GM12801 (cell line): ENCODE data around the gene CMKLR1.

ENCODE experiments used
- TF ChIP-seq, protein P1 (sequence below): IDR thresholded peaks from one replicate; pipeline ENCODE4 v1.5.1; 2011; ENCODE audit warnings: control low read depth; ENCODE audit not compliant: insufficient read length; ENCODE audit errors: extremely low read depth

The CMKLR1 gene

DNA sequence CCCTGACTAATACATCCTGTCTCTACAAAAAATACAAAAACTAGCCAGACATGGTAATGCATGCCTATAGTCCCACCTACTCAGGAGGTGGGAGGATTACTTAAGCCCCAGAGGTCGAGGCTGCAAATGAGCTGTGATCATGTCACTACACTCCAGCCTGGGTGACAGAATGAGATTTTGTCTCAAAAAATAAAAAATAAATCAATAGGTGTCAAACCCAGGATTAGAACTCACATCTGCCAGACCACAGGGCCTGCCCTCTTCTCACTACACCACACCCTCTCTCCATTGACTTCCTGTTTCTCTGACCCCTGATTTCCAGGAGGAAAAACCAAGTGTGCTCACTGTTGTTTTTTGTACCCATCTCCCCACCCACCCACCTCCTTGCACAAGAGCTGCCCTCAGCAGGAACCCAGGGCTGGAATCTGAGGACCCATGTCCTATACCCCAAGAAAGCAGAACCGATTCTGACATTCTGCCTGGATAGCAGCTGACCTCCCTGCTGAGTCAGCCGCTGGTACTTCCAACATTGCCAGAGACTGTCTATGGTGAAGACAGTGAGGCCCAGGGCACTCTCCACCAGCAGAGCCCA is 6.2 kb downstream of the CMKLR1 start:
- TF ChIP-seq, protein P1, sequence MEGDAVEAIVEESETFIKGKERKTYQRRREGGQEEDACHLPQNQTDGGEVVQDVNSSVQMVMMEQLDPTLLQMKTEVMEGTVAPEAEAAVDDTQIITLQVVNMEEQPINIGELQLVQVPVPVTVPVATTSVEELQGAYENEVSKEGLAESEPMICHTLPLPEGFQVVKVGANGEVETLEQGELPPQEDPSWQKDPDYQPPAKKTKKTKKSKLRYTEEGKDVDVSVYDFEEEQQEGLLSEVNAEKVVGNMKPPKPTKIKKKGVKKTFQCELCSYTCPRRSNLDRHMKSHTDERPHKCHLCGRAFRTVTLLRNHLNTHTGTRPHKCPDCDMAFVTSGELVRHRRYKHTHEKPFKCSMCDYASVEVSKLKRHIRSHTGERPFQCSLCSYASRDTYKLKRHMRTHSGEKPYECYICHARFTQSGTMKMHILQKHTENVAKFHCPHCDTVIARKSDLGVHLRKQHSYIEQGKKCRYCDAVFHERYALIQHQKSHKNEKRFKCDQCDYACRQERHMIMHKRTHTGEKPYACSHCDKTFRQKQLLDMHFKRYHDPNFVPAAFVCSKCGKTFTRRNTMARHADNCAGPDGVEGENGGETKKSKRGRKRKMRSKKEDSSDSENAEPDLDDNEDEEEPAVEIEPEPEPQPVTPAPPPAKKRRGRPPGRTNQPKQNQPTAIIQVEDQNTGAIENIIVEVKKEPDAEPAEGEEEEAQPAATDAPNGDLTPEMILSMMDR, result no peak

DNA sequence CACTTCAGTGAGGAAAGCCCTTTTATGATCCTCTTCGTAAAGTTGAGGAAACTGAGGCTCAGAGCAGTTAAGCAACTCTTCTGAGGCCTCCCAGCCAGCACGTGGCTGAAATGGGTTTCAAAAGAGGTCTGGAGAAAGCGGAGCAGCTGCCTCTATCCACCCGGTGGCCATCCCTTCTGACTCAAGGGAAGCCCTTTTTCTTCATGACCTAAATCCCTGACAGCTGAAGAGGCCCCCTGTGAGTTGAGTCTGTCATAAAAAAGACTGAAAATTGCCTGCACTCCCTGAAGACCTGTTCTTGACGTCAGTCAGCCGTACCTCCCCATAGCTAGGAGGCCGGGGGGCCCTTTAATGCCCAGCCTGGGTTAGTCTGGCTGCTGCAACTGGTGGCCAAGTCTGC is 10.7 kb downstream of the CMKLR1 start:
- TF ChIP-seq, protein P1, result no peak

DNA sequence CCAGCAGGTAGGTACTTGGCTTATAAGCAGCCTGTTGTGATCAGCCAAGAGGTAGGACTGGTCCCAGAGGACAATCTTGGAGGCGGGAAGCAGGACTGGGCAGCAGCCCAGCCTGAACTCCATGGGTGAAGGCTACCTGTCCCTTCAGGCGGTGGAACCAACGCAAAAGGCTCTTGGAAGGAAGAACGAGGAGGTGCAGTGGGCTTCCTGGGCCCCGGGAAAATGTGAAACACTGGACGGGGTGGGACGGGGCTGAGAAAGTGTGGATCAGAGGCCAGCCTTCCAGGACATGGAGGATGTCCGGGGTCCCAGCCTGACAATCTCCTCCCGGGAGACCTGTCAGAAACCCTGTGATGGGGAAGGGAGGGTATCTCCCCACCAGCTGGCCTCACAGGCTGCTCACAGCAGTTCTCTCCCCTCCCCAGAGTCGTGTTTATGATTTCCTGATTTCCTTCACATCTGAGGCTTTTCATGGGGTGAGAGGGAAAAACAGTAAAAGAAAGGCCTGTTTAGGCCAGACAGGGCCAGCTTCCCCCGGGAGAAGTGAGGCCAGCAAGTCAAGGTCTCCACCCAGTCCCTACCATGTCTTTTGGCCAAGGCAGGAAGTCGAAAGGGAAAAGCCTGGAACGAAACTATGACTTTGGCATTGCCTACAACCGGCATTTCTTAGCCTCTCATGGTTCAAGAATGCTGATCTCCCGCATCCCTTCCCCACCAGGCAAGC is 11.3 kb downstream of the CMKLR1 start:
- TF ChIP-seq, protein P1, result no peak

DNA sequence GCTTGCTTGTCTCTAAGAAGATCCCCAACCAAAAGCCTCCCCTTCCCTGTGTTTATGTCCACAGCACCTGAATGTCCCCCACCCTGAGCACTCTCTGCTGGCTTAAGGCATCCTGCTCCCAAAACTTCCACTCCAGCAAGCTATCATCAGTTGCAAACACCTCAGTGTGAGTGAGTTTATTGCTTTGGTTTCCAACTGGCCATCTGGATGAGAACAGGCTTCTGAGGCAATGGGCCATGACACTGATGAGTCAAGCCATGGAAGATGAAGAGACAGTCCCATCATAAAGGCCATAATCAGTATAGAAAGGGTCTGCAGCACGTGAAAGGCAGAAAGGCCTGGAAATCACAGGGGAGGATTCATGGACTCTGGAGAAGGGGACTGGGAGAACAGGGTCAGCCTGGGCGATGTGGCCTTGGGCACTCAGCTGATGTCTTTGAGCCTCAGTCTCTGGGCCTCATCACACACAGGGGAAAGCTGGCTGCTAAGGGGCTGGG is 12.8 kb downstream of the CMKLR1 start:
- TF ChIP-seq, protein P1, result no peak

DNA sequence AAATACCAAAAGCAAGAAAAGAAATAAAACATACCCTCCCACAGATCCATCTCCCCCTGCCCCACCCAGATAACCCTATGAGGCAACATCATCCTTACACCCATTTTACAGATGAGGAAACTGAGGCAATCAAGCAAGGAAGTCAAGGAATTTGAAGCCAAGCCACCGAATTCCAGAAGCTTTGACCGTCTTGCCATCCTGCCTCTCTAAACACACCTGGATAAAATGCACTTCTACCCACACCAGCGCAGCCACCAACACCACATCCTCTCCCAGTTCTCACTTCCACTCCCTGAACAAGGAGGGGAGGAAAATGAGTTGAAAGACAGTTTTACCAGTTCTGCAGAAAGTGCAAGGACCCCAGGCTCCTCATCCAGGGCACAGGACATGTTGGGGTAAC is 13.6 kb downstream of the CMKLR1 start:
- TF ChIP-seq, protein P1, result no peak

DNA sequence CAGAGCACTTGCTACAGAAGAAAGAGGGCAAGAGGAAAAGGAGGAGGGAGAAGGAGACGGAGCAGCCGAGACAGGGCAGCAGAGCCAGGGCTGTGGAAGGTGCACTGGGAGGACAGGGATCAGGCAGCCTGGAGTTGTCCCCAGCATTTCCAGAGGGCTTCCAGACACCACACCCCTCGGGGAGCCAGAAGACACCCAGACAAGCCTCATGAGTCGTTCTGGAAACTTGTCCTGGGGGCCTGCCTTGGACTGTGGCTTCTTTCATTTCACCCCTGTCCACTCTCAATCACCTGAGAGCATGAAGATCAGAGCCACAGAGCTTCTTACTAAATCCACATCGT is 14.1 kb downstream of the CMKLR1 start:
- TF ChIP-seq, protein P1, result no peak

DNA sequence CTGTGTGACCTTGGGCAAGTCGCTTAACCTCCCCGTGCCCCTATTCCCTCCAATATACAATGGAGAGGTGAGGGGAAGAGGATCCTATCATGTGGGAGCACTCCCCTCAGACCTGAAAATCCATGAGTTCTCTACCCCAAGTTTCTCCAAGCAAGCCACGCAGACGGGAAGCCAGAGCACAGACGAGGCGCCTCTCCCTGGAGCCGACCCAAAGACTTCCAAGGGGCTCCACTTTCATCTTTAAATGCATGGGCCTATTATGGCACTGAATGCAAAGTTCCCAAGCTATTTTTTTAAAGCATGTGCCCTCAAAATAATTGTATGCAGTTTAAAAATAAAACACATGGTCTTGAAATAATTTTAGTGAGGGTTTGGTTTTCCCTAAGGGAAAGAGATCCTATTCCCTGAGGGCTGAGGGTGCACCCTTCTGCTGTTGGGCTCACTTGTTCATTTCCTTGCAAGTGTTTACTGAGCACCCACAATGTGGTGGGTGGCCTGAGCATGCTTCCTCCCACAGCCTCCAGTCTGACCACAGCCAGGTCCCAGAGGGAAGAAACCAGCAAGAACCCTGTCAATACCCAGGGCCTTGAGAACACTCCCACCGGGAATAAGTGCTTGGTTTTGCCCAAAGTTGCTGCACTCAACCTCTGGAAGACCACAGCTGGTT is 14.6 kb downstream of the CMKLR1 start:
- TF ChIP-seq, protein P1, result no peak
